Stimulated activated CD8-positive, alpha-beta memory T cell treated with anti-CD3 and anti-CD28 coated beads, Interleukin-4, amount 100 ng/mL, for 1 hour (primary cell): ENCODE data around the gene RNF166.

Experiments
- DNase-seq, 2 donors: peaks; one replicate each; pipeline ENCODE4 v3.0.0-alpha.2; 2020; ENCODE audit warnings: low read depth in 2 of 2, low spot score in 1 of 2

Gene RNF166

GRCh38 chr16:88706229-88706964, at the start of gene RNF166, which contains the start of gene CTU2:
RNF166 (minus strand) TSS chr16:88706408; CDS start chr16:88706325, 83 bp downstream.
CTU2 (plus strand) TSS chr16:88706503; CDS start chr16:88706531, 28 bp downstream.
- peak; percentile 84 to 86 for DNase-seq

- DNase-seq = no peak
These were observed 48.9 kb upstream of the RNF166 start for GRCh38 chr16:88754912-88755744.

- DNase-seq = no peak
These were observed 48.1 kb upstream of the RNF166 start for GRCh38 chr16:88754109-88754911.

GRCh38 chr16:88753602-88754001, 47.4 kb upstream of the RNF166 start:
- DNase-seq = no peak

- DNase-seq = no peak
These were observed 47.0 kb upstream of the RNF166 start for GRCh38 chr16:88753191-88753590.

GRCh38 chr16:88752386-88753002, 46.3 kb upstream of the RNF166 start:
- DNase-seq = no peak

- DNase-seq = no peak
These were observed 44.6 kb upstream of the RNF166 start for GRCh38 chr16:88750854-88751253.

- no peak for DNase-seq
These were observed 43.1 kb upstream of the RNF166 start for GRCh38 chr16:88749358-88749757.

- no peak for DNase-seq
These were observed 42.2 kb upstream of the RNF166 start for GRCh38 chr16:88748364-88748763.

- no peak for DNase-seq
These were observed 41.5 kb upstream of the RNF166 start for GRCh38 chr16:88747588-88748301.

GRCh38 chr16:88746506-88746905, 40.3 kb upstream of the RNF166 start:
- no peak for DNase-seq

GRCh38 chr16:88744577-88745521, 38.6 kb upstream of the RNF166 start:
- no peak for DNase-seq

- DNase-seq = peak; percentile 56 to 60
These were observed 37.7 kb upstream of the RNF166 start for GRCh38 chr16:88743693-88744576.

- no peak for DNase-seq
These were observed 36.8 kb upstream of the RNF166 start for GRCh38 chr16:88742896-88743605.

- DNase-seq = no peak
These were observed 35.2 kb upstream of the RNF166 start for GRCh38 chr16:88741368-88741767.

- DNase-seq = no peak
These were observed 34.5 kb upstream of the RNF166 start for GRCh38 chr16:88740727-88741055.

GRCh38 chr16:88739977-88740726, 33.9 kb upstream of the RNF166 start:
- no peak for DNase-seq
